ENCODE results near the gene TMEM178A. TPM values are rescaled to one million over a fixed set of nuclear protein-coding genes. Genes with fewer than 3 reads are reported as not detected.

Gene TMEM178A
- polyA plus RNA-seq, 3 donors: 0.15 TPM; not detected in 2

DNA sequence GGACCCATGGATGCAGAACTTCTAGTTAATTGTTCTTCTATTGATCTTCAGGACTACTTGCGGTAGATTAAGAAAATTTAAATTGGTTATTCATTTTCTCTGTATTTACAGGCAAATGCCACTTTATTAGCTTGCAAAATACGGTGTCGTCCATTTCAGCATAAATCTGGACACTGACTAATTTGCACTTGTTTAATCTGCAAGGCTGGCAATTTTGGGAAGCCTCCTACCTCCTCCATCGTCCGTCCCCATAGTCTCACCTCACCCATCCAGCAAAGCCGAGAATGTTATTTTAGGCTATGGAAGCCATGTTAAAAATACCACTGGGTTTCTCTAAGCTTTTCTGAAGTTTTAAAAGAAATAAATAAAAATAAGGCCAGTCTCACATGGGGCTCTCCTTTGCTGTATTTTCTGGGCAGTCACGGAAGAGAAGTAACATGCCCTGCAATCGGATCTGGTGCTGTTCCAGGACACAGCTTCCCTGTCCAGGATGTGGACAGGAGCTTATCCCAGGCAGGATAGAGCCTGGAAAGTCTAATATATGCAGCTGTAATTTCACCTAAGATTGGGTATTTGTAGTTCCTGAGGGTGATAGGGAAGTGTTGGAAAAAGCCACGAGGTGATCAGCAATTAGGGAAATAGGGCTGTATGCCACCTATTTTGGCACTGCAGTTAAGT, 17.4 kb downstream of the TMEM178A start:
- 96% methylated on average over 7 of the region's 9 CpGs for WGBS (ENCODE audit: insufficient coverage)
- H3K4me1 Mint-ChIP-seq: peaks cover 2% of the 10 kb centered on the region
- no peaks in the 10 kb centered on the region for H3K36me3 Mint-ChIP-seq
- Histone ChIP-seq H4K20me1 (ENCODE audit: insufficient read depth, low read length) (no peaks in the 10 kb centered on the region), H3K4me1 (ENCODE audit: control insufficient read depth in 1 of 2, insufficient read depth in 2 of 2, low read length in 2 of 2) (no peaks in the 10 kb centered on the region), H3K4me3 (replicated peaks in 1 of 3; ENCODE audit: low read depth in 2 of 3, low read length in 3 of 3) (no peak overlapping the region), H3K4me2 (replicated peaks; ENCODE audit: extremely low read depth, low read length, poor library complexity, severe bottlenecking) (no peak overlapping the region), H3K27me3 (ENCODE audit: control insufficient read depth in 2 of 2, insufficient read depth in 2 of 2, low read length in 2 of 2) (no peaks in the 10 kb centered on the region), H3K79me2 (ENCODE audit: insufficient read depth, low read length) (no peaks in the 10 kb centered on the region), H2AFZ (ENCODE audit: insufficient read depth, low read depth, low read length, poor library complexity, severe bottlenecking) (no peak overlapping the region), H3K36me3 (replicated peaks in 1 of 2; ENCODE audit: control insufficient read depth in 1 of 2, insufficient read depth in 2 of 2, low read length in 2 of 2) (no peaks in the 10 kb centered on the region), H3K27ac (ENCODE audit: low read depth in 1 of 2, low read length in 2 of 2) (no peak overlapping the region), H3K9ac (ENCODE audit: insufficient read depth, low read length, poor library complexity, severe bottlenecking) (no peak overlapping the region), H3K9me3 (replicated peaks in 1 of 2; ENCODE audit: control insufficient read depth in 1 of 2, insufficient read depth in 1 of 2, low read length in 2 of 2) (no peaks in the 10 kb centered on the region)
- TF ChIP-seq, protein P1, sequence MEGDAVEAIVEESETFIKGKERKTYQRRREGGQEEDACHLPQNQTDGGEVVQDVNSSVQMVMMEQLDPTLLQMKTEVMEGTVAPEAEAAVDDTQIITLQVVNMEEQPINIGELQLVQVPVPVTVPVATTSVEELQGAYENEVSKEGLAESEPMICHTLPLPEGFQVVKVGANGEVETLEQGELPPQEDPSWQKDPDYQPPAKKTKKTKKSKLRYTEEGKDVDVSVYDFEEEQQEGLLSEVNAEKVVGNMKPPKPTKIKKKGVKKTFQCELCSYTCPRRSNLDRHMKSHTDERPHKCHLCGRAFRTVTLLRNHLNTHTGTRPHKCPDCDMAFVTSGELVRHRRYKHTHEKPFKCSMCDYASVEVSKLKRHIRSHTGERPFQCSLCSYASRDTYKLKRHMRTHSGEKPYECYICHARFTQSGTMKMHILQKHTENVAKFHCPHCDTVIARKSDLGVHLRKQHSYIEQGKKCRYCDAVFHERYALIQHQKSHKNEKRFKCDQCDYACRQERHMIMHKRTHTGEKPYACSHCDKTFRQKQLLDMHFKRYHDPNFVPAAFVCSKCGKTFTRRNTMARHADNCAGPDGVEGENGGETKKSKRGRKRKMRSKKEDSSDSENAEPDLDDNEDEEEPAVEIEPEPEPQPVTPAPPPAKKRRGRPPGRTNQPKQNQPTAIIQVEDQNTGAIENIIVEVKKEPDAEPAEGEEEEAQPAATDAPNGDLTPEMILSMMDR (IDR thresholded peaks at IDR 0.05): no peak
- no peak overlapping the region for H3K4me3 Mint-ChIP-seq
- H3K27me3 Mint-ChIP-seq (ENCODE audit: low read depth in 3 of 3): peaks cover 1 to 3% (median 2%) of the 10 kb centered on the region in 3 donors
- H3K27ac Mint-ChIP-seq: no peak overlapping the region
- H3K9me3 Mint-ChIP-seq: peaks cover 0 to under 1% (median 0%) of the 10 kb centered on the region in 7 donors
- intact Hi-C loops (cut with micrococcal nuclease): no loop called here
- DNase-seq: no peak

DNA sequence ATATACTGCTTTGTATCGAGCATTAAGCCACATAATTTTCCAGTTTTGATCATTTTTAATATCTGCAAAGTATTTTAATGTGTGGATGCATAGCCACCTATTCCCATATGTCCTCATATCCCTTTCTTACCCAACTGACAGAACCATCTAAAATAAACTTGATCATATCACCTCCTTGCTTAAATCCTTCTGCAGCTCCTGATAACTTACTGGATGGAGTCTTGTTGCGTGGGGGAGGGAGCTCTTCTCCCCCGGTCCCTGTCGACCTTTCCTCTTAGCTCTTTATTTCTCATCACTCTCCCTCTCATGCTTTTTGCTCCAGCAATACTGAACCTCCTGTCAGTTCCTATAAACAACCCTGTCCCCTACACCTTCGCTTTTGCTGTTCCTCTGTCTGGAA, 18.7 kb downstream of the TMEM178A start:
- Histone ChIP-seq H3K27me3 (ENCODE audit: control insufficient read depth in 2 of 2, insufficient read depth in 2 of 2, low read length in 2 of 2) (no peaks in the 10 kb centered on the region), H4K20me1 (ENCODE audit: insufficient read depth, low read length) (no peaks in the 10 kb centered on the region), H3K4me3 (replicated peaks in 1 of 3; ENCODE audit: low read depth in 2 of 3, low read length in 3 of 3) (no peak overlapping the region), H3K4me2 (replicated peaks; ENCODE audit: extremely low read depth, low read length, poor library complexity, severe bottlenecking) (no peak overlapping the region), H3K27ac (ENCODE audit: low read depth in 1 of 2, low read length in 2 of 2) (no peak overlapping the region), H3K36me3 (replicated peaks in 1 of 2; ENCODE audit: control insufficient read depth in 1 of 2, insufficient read depth in 2 of 2, low read length in 2 of 2) (no peaks in the 10 kb centered on the region), H3K4me1 (ENCODE audit: control insufficient read depth in 1 of 2, insufficient read depth in 2 of 2, low read length in 2 of 2) (no peaks in the 10 kb centered on the region), H3K9ac (ENCODE audit: insufficient read depth, low read length, poor library complexity, severe bottlenecking) (no peak overlapping the region), H2AFZ (ENCODE audit: insufficient read depth, low read depth, low read length, poor library complexity, severe bottlenecking) (no peak overlapping the region), H3K9me3 (replicated peaks in 1 of 2; ENCODE audit: control insufficient read depth in 1 of 2, insufficient read depth in 1 of 2, low read length in 2 of 2) (no peaks in the 10 kb centered on the region), H3K79me2 (ENCODE audit: insufficient read depth, low read length) (no peaks in the 10 kb centered on the region)
- H3K36me3 Mint-ChIP-seq: no peaks in the 10 kb centered on the region
- H3K9me3 Mint-ChIP-seq: no peaks in the 10 kb centered on the region
- no peak overlapping the region for H3K27ac Mint-ChIP-seq
- peaks cover 2% of the 10 kb centered on the region for H3K4me1 Mint-ChIP-seq
- peaks cover 0 to 3% (median 1%) of the 10 kb centered on the region in 3 donors for H3K27me3 Mint-ChIP-seq (ENCODE audit: low read depth in 3 of 3)
- intact Hi-C loops (cut with micrococcal nuclease): no loop called here
- DNase-seq: no peak
- H3K4me3 Mint-ChIP-seq: no peak overlapping the region
- WGBS (ENCODE audit: insufficient coverage): 81% methylated on average over 3 of the region's 5 CpGs
- TF ChIP-seq, protein P1 (IDR thresholded peaks at IDR 0.05): no peak
